ENCODE measurements around the gene SH3BP2. TPM values are rescaled to one million over a fixed set of nuclear protein-coding genes. Genes with fewer than 3 reads are reported as not detected.

SH3BP2 gene
- total RNA-seq, 1 donor from 2014 or later: 79.0 TPM

DNA sequence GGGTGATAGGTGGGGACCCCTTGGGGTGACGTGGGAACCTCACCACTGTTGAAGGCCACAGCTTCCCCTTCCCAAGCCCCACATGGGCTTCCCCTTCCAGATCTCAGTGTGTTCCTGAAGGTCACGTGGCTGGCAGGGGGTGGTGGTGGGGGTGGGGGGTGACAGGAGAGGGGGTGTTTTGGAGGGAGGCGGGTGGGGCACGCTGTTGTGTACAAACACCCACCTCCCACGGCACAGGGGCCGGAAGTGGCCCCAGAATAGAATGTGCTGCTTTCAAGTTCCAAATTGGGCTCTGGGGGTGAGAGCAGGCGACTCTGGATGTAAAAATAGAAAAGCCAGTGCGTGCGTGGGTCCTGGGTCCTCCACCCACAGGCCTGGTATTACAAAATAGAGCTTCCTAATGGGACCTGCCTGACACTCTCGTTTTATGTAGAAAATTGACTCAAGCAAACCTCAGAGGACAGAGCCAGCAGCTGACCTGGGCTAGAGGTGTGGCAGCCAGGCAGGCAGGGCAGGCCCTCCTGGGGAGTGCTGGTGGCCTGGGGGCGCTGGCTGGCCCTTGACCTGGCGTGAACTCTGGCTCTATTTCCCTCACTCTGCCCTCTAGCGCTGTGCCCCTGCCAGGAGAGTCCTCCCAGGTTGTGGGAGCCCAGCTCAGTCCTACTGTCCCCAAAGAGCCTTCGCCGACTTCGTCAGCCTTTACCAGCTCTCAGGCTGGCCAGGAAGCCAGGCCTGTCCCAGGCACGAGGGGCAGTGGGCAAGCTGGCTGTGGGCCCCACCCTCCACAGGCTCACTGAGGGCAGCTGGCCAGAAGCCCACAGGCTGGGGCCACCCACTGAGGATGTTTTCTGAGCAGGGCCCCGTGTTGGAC lies 5.4 kb upstream of the SH3BP2 start:
- Mint-ChIP-seq H3K4me3 (no peak overlapping the region), H3K27me3 (ENCODE audit: low read depth) (peaks cover 14% of the 10 kb centered on the region), H3K9me3 (peaks cover 9% of the 10 kb centered on the region), H3K36me3 (no peaks in the 10 kb centered on the region), H3K4me1 (peaks cover 5% of the 10 kb centered on the region), H3K27ac (no peak overlapping the region)
- no peak for DNase-seq (ENCODE audit: low spot score in 2 of 2, unreplicated experiment in 2 of 2)
- no peak for TF ChIP-seq CTCF (IDR thresholded peaks at IDR 0.05; ENCODE audit: unreplicated experiment)

GRCh38 chr4:2788101-2788500 lies 4.8 kb upstream of the SH3BP2 start:
- Mint-ChIP-seq H3K36me3 (no peaks in the 10 kb centered on the region), H3K27ac (no peak overlapping the region), H3K27me3 (ENCODE audit: low read depth) (peaks cover 9% of the 10 kb centered on the region), H3K4me1 (peaks cover 5% of the 10 kb centered on the region), H3K9me3 (peaks cover 9% of the 10 kb centered on the region), H3K4me3 (no peak overlapping the region)
- DNase-seq (ENCODE audit: low spot score in 2 of 2, unreplicated experiment in 2 of 2): no peak
- TF ChIP-seq CTCF (IDR thresholded peaks at IDR 0.05; ENCODE audit: unreplicated experiment): no peak

- Mint-ChIP-seq H3K27ac (no peak overlapping the region), H3K36me3 (no peaks in the 10 kb centered on the region), H3K4me3 (no peak overlapping the region), H3K9me3 (peaks cover 4% of the 10 kb centered on the region), H3K27me3 (ENCODE audit: low read depth) (peaks cover 6% of the 10 kb centered on the region), H3K4me1 (peaks cover 5% of the 10 kb centered on the region)
- no peak for TF ChIP-seq CTCF (IDR thresholded peaks at IDR 0.05; ENCODE audit: unreplicated experiment)
- DNase-seq (ENCODE audit: low spot score in 2 of 2, unreplicated experiment in 2 of 2): no peak
Measured at GRCh38 chr4:2788532-2789103, 4.3 kb upstream of the SH3BP2 start.

DNA sequence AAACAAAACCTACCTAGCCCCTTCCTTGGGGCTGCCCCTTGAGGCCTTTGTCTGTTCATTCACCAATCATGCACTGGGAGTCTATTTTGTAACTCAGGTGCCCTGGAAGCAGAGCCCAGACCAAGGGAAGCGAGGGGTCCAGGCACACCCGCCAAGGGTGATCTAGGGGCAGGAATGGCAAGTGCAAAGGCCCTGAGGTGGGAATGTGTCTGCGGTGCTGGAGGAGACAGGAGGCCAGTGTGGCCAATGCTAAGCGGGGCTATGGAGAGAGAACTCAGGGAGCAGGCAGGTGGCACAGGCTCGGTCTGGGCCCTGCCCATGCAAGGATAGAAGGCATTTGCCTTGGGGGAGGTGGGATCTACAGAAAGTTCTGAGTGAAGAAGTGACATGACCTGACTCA lies 3.5 kb upstream of the SH3BP2 start:
- no peak overlapping the region for H3K4me3 Mint-ChIP-seq
- H3K27ac Mint-ChIP-seq: no peak overlapping the region
- no peak for DNase-seq (ENCODE audit: low spot score in 2 of 2, unreplicated experiment in 2 of 2)
- H3K9me3 Mint-ChIP-seq: no peaks in the 10 kb centered on the region
- H3K36me3 Mint-ChIP-seq: no peaks in the 10 kb centered on the region
- no peak for TF ChIP-seq CTCF (IDR thresholded peaks at IDR 0.05; ENCODE audit: unreplicated experiment)
- H3K4me1 Mint-ChIP-seq: peaks cover 9% of the 10 kb centered on the region
- peaks cover 6% of the 10 kb centered on the region for H3K27me3 Mint-ChIP-seq (ENCODE audit: low read depth)

DNA sequence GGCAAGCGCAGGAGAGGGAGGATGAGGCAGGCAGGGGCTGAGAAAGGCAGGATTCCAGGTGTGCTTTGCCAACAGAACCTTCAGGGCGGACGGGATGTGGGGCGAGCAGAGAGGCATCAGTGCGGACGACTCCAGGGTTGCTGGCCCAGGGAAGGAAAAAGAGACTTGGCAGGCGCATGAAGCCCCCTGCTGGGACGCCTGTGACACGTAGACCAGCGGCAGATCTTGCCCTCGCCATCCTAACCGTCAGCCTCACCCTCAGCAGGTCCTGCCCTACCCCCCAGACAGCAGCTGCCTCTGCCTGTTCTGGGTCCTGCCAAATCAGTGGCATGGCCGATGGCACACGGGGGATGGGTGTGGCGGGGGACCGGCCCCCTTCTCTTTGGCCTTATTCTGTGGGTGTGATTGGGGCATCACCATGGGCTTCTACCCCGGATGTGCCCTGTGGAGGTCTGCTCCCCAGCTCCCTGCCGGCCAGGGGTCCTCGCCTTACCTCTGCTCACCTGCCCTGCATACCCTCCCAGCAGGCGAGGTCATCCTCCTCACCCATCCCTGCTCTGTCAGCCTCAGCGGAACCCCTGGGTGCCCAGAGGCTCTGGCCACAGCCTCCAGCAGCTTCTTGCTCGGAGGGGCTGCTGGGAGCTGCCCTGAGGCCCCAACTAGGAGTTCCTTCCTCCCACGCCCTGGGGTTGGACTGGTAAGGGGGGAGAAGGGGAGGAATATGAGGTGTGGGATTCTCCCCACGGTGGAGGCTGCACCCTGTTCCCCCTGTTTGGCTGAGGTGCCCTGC lies 2.9 kb upstream of the SH3BP2 start:
- Mint-ChIP-seq H3K27ac (no peak overlapping the region), H3K9me3 (no peaks in the 10 kb centered on the region), H3K27me3 (ENCODE audit: low read depth) (peaks cover 6% of the 10 kb centered on the region), H3K4me1 (peaks cover 16% of the 10 kb centered on the region), H3K4me3 (no peak overlapping the region), H3K36me3 (no peaks in the 10 kb centered on the region)
- no peak for DNase-seq (ENCODE audit: low spot score in 2 of 2, unreplicated experiment in 2 of 2)
- no peak for TF ChIP-seq CTCF (IDR thresholded peaks at IDR 0.05; ENCODE audit: unreplicated experiment)

Measured in mesothelial cell of epicardium (in vitro differentiated cells).